Nephron progenitor cell (in vitro differentiated cells): ENCODE measurements around the gene DSCAM.

Experiments used
- DNase-seq: peaks from one replicate; pipeline ENCODE4 v3.0.0; 2021
- H3K27ac Mint-ChIP-seq: 2 replicates; pipeline ENCODE4 v1.8.0; 2021; ENCODE audit warnings: mild to moderate bottlenecking, moderate library complexity, mixed read lengths
- H3K27me3 Mint-ChIP-seq: 2 replicates; pipeline ENCODE4 v1.8.0; 2021; ENCODE audit warnings: mild to moderate bottlenecking, low read depth, mixed read lengths; ENCODE audit not compliant: poor library complexity
- H3K36me3 Mint-ChIP-seq: 2 replicates; pipeline ENCODE4 v1.8.0; 2021; ENCODE audit warnings: low read depth, mixed read lengths
- H3K4me1 Mint-ChIP-seq: 2 replicates; pipeline ENCODE4 v1.8.0; 2021; ENCODE audit warnings: mixed read lengths
- H3K4me3 Mint-ChIP-seq: 2 replicates; pipeline ENCODE4 v1.8.0; 2021; ENCODE audit warnings: mild to moderate bottlenecking, moderate library complexity, mixed read lengths
- H3K9me3 Mint-ChIP-seq: 2 replicates; pipeline ENCODE4 v1.8.0; 2021; ENCODE audit warnings: mild to moderate bottlenecking, moderate library complexity, mixed read lengths
- CTCF ChIP-seq: fragments of 200-600 bp; sonication (generic); IDR thresholded peaks from 2 replicates; pipeline ENCODE4 v1.5.0; 2021; ENCODE audit warnings: antibody characterized with exemption

The DSCAM gene

GRCh38 chr21:40615505-40616376 is 231.2 kb downstream of the DSCAM start:
- DNase-seq: no peak
- Mint-ChIP-seq H3K27ac (no peak overlapping the region), H3K4me1 (peaks cover 13% of the 10 kb centered on the region), H3K27me3 (peaks cover 4% of the 10 kb centered on the region), H3K9me3 (no peaks in the 10 kb centered on the region), H3K4me3 (no peak overlapping the region), H3K36me3 (no peaks in the 10 kb centered on the region)
- no peak for TF ChIP-seq CTCF

- Mint-ChIP-seq H3K36me3 (no peaks in the 10 kb centered on the region), H3K4me3 (no peak overlapping the region), H3K27ac (no peak overlapping the region), H3K9me3 (no peaks in the 10 kb centered on the region), H3K27me3 (peaks cover 4% of the 10 kb centered on the region), H3K4me1 (peaks cover 11% of the 10 kb centered on the region)
- no peak for DNase-seq
- TF ChIP-seq CTCF: no peak
Measured at GRCh38 chr21:40613546-40614030, 233.4 kb downstream of the DSCAM start.

GRCh38 chr21:40610345-40610744 is 236.6 kb downstream of the DSCAM start:
- DNase-seq: no peak
- Mint-ChIP-seq H3K36me3 (peaks cover 4% of the 10 kb centered on the region), H3K4me1 (no peaks in the 10 kb centered on the region), H3K9me3 (peaks cover 20% of the 10 kb centered on the region), H3K27ac (no peak overlapping the region), H3K27me3 (peaks cover 4% of the 10 kb centered on the region), H3K4me3 (no peak overlapping the region)
- TF ChIP-seq CTCF: no peak

GRCh38 chr21:40606341-40606740 is 240.6 kb downstream of the DSCAM start:
- no peak overlapping the region for H3K27ac Mint-ChIP-seq
- no peak for TF ChIP-seq CTCF
- H3K27me3 Mint-ChIP-seq: no peaks in the 10 kb centered on the region
- no peak overlapping the region for H3K4me3 Mint-ChIP-seq
- no peak for DNase-seq
- H3K9me3 Mint-ChIP-seq: peaks cover 42% of the 10 kb centered on the region
- H3K36me3 Mint-ChIP-seq: peaks cover 4% of the 10 kb centered on the region
- no peaks in the 10 kb centered on the region for H3K4me1 Mint-ChIP-seq

- no peak for DNase-seq
- no peaks in the 10 kb centered on the region for H3K4me1 Mint-ChIP-seq
- no peak for TF ChIP-seq CTCF
Measured at GRCh38 chr21:40605094-40605493, 241.9 kb downstream of the DSCAM start.

GRCh38 chr21:40603774-40604173 is 243.2 kb downstream of the DSCAM start:
- DNase-seq: no peak
- TF ChIP-seq CTCF: no peak
- Mint-ChIP-seq H3K27me3 (no peaks in the 10 kb centered on the region), H3K4me3 (no peak overlapping the region), H3K9me3 (peaks cover 62% of the 10 kb centered on the region), H3K4me1 (no peaks in the 10 kb centered on the region), H3K27ac (no peak overlapping the region), H3K36me3 (peaks cover 4% of the 10 kb centered on the region)

More at GRCh38 chr21:40605094-40605493, 241.9 kb downstream of the DSCAM start:
- H3K9me3 Mint-ChIP-seq: peaks cover 53% of the 10 kb centered on the region
- peaks cover 4% of the 10 kb centered on the region for H3K36me3 Mint-ChIP-seq
- H3K27ac Mint-ChIP-seq: no peak overlapping the region
- H3K27me3 Mint-ChIP-seq: no peaks in the 10 kb centered on the region
- no peak overlapping the region for H3K4me3 Mint-ChIP-seq
